GM19035 (cell line): ENCODE data around the gene TOMM34.
A peak's percentile ranks its signal among the peaks of the same experiment; 100 is the strongest.

ENCODE experiments used
- ATAC-seq: cut with Tn5 transposase; IDR thresholded peaks from one replicate; pipeline ENCODE4 v1.9.1; 2021; ENCODE audit not compliant: unreplicated experiment

The TOMM34 gene

DNA sequence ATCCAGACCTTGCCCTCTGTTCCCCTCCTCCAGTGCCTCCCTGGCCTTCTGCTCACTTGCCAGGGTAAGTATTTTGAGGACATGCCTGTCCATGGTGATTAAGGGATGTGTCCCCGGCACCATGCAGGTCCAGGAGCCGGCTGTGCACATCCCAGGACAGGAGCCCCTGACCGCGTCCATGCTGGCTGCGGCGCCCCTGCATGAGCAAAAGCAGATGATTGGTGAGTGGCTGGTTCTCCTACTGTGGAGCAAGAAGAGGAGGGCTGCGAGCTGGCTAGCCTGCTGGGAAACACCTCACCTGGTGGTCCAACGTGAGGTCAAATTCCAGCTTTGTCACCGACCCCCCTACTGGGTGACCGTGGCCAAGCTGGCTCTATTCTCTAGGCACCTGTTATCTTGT lies 23.7 kb downstream of the TOMM34 start:
- ATAC-seq = no peak

DNA sequence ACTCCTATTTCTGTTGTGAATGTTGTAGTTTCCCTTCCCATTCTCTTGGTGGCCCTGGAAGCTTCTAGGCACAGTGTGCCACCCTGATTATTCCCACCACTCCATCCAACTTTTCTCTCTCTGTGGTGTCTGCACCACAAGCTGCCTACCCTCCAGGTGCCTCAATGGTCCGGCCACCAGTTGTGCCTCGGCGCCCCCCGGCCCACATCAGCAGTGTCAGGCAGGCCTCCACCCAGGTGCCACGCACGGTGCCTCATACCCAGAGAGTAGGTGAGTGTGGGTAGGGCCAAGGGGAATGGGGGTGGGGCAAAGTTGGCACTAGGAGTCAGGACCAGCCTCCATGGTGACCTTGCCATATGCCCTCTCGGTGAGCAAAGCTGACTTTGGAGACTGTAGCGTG lies 27.3 kb downstream of the TOMM34 start:
- no peak for ATAC-seq

DNA sequence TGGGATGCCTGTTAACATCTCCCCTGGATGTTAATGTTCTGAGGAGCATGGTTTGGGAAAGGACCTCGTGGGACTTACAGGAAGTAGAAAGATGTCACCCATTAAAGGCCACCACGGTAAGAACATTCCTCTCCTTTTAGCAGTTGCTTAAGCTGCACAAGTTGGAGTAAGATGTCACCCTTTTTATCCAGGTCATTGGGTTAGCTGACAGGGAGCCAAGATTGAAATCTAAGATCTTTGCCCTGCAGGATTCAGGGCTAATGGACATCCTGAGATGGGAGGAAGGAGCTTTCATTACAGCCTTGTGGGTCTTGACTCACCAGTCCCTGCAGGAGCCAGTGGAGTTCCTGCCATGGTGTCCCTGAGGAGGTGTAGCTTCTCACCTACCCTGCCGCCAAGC lies 28.3 kb downstream of the TOMM34 start:
- no peak for ATAC-seq

DNA sequence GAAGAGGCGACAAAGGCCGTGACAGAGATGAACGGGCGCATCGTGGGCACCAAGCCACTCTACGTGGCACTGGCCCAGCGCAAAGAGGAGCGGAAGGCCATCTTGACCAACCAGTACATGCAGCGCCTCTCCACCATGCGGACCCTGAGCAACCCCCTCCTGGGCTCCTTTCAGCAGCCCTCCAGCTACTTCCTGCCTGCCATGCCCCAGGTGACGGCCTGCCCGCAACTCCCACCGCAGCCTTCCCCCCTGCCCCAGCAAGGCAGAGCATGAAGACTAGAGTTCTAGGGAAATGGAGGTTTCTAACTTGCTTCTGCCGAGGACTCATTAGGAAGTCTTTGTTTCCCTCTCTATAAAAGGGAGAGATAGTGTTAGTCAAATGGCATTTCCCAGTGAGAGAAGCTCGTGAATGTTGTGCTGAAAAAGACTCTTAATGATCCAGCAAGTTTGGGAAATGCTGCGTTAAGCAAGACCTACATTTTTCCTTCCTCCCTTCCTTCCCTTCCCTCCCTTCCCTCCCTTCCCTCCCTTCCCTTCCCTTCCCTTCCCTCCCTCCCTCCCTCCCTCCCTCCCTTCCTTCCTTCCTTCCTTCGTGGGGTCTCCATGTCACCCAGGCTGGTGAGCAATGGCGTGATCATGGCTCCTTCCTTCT lies 29.6 kb downstream of the TOMM34 start:
- ATAC-seq = no peak

DNA sequence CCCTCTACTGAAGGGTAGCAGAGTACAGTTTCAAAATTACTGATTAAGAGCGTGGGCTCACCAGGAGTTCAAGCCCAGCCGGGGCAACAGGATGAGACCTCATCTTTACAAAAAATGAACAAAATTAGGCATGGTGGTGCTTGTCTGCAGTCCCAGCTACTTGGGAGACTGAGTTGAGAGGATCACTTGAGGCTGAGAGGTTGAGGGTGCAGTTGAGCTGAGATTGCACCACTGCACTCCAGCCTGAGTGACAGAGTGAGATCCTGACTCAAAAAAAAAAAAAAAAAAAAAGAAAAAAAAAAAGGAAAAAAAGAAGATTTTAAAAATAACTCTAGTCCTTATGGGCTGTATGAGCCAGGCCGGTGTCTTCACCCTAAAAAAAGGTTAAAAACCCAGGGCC lies 31.6 kb downstream of the TOMM34 start:
- ATAC-seq = no peak

DNA sequence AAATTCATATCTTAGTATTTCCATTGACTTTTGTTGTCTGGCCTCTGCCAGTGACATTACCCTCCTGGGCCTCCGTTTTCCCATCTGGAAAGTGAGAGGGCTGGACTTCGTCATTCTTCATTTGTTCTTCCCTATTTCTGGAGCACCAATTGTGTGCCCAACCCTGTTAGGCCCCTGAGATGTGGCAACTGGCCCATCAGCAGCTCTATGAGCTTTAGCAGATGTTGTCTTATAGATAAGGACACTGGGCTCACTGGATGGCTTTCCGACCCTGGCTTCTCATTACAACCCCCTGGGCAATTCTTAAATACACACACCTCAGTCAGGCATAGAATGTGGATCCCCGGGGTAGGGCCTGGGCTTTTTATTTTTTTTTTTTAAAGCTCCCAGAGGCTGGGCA lies 35.7 kb downstream of the TOMM34 start:
- ATAC-seq = no peak

DNA sequence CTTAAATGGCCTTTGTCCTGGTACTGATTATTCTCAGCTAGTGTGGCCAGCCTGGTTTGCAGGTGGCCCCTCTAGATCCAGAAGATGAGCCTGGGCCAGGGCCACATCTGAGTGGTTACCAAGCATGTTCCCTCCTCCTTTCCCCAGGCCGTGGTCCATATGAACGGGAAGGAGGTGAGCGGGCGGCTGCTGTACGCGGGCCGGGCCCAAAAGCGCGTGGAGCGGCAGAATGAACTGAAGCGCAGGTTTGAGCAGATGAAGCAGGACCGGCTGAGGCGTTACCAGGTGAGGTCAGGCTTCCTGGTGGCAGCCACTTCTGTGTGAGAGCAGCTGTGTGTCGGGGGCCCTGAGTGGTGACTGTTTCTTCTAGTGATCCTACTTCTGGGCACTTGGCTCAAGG lies 38.8 kb downstream of the TOMM34 start:
- no peak for ATAC-seq

DNA sequence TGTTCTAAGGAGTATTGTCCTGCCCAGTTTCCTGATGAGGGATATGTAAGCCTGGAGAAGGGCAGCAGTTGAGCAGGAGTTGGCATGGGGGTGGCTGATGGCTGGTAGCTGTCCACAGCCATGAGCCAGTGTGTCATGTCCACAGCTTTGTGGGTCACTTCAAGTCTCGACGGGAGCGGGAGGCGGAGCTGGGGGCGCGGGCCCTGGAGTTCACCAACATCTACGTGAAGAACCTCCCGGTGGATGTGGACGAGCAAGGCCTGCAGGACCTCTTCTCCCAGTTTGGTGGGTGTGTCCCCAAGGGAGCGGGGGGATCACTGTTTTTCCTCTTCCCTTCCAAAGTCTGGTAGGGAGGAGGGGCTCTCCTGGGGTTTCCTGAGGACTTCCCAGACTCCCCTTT lies 41.4 kb downstream of the TOMM34 start:
- no peak for ATAC-seq

DNA sequence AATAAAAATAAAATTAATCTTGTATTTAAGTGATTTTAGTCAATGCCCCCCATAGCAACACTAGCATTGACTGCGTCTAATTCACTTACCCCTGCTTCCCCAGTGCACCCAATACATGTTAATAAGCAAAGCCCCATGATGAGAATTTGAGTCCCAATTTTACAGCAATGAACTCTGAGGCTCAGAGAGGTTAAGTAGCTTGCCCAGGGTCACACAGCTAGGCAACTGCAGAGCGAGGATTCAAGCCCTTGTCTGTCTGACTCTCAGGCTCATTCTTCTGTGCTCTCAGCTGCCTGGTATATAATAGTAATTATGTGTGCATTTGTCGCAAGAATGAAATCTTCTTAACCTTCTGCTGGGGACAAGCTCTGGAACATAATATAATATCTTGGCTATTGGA lies 41.9 kb downstream of the TOMM34 start:
- no peak for ATAC-seq

DNA sequence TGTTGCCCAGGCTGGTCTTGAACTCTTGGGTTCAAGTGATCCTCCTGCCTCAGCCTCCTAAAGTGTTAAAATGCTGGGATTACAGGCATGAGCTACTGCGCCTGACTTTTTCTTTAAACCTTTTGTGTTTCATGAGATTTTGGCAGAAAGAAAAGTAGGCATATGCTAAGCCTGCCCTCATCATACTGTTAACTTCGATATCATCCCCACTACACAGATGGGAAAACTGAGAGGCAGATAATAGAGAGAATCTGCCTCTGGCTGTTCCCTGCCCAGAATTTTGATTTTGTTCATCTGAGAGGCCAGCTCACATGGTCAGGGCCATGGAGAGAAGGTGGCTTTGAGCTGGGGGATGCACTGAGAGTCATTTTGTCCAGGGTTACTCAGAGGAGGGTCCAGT lies 42.8 kb downstream of the TOMM34 start:
- no peak for ATAC-seq

DNA sequence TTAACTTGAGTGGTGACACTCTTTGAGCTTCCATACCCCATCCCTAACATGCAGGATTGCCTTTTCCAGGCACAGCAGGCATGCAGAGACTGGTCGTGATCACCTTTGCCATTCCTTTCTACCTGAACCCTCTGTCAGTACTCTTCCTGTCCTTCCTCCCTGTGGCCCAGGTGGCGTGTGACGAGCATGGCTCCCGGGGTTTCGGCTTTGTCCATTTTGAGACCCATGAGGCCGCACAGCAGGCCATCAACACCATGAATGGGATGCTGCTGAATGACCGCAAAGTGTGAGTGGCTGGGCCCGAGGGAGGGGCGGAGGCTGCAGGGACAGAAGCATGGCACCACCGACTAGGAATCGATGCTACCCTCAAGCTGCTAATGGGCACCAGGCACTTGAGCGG lies 43.6 kb downstream of the TOMM34 start:
- ATAC-seq = no peak

DNA sequence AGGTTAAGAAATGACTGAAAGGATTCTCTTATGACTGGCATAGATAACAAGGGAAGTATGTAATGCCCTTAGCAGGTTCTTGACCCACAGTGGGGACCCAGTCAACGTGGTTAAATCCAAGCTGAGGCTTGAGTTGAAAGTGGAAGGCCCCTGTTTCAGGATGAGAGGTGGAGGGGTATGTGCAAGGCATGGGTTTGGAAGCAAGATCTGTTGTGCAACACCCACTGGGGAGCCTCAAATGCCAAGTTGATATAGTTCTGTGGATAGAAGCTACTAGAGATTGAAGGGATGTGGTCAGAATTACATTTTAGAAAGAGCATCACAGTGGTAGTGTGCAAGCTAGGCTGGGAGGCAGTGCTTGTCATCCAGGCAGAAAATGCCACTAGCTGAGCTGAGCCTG lies 45.3 kb downstream of the TOMM34 start:
- no peak for ATAC-seq

DNA sequence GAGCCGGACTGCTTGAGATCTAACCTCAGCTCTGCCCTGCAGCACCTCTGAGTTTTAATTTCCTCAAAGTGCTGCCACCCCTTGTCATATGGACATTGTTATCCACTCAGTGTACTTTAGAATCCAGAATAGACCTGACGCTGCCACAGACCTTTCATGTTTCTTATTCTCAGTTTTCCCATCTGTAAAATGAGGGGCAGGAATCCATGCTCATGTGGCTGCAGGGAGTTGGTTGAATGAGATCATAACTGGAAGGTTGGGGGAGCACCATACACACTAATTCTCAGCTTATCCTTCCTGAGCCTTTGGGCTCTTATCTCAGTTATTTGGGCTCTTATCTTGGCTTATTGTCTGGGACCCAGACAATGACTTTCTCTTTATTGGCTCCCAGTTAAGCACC lies 48.0 kb downstream of the TOMM34 start:
- ATAC-seq = no peak

DNA sequence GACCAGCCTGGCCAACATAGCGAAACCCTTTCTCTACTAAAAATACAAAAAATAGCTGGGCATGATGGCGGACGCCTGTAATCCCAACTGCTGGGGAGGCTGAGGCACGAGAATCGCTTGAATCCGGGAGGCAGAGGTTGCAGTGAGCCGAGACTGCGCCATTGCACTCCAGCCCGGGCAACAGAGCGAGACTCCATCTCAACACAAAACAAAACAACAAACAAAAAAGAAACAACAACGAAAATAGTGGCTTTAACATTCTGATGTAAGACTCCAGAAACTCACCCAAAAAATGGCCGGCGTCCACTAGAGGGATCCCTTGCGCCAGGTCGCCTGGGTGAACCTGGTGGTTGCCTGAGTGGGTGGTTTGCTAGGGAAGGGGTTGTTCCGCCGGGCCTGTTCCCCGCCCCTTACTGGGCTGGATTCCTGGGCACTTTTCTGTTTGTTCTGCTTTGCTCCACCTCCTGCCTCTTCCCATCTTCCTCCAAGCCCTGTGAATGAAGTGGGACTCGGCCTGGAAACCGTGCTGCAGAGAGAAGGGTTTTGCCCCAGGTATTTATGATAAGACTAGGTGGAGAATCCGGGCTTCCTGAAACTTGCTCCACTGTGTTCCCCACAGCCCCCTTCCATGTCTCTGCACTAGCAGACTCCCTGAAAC lies 48.8 kb downstream of the TOMM34 start:
- ATAC-seq = no peak

DNA sequence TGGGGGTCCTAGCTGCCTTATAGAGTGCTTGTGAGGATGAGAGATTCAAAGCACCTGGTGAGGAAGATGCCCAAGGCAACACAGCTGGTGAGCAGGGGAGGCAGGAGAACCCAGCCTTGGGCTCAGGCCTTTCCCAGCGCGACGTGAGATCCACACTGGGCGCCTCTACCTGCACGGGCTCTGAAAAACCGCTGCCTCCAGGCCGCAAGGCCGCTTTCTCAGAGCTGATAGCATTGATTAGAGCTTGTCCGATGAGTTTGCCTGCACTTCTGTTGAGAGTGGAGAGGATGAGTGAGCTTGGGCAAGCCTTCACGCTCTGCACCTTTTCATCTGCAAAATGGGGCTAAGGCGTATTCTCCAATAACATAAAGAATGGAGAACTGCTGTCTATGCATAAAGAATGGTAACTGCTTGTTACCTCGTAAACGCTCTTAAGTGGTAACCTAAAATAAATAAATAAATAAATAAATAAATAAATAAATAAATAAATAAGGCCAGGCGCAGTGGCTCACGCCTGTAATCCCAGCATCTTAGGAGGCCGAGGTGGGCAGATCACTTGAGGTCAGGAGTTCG lies 49.4 kb downstream of the TOMM34 start:
- ATAC-seq = no peak

DNA sequence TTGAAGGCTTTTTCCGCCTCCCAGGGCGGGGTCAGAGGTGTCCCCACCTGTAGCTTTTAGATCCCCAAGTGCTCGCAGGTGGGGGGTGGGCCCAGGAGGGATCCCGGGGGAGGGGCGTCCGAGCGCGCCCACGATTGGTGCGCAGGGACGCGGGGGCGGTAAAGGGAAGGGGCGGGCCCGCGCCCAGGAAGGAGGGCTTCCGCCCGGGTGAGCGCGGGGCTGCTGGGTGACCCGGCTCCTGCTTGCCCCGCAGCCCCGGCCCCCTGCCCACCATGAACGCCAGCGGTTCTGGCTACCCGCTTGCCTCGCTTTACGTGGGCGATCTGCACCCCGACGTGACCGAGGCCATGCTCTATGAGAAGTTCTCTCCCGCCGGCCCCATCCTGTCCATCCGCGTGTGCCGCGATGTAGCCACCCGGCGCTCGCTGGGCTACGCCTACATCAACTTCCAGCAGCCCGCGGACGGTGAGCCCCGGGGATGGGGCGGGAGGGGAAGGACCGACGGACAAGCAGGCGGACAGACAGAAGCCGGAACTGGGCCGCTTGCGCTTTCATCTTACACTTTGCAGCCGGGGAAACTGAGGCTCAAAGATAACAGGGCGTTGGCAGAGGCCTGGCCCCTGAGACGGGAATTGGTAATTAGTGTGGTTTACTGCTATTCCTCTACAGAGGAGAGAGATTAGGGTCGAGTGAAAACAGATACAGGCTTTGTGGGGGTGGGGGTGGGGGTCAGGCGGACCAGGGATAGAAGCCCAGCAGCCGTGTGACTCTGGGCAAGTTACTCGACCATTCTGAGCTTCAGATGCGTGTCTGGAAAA lies 50.1 kb downstream of the TOMM34 start, which contains the start of gene PABPC1L:
PABPC1L (plus strand) TSS at position 189 of the 818 bp plus-strand sequence; CDS start at position 273, 84 bp downstream.
- ATAC-seq = peak; percentile 68

DNA sequence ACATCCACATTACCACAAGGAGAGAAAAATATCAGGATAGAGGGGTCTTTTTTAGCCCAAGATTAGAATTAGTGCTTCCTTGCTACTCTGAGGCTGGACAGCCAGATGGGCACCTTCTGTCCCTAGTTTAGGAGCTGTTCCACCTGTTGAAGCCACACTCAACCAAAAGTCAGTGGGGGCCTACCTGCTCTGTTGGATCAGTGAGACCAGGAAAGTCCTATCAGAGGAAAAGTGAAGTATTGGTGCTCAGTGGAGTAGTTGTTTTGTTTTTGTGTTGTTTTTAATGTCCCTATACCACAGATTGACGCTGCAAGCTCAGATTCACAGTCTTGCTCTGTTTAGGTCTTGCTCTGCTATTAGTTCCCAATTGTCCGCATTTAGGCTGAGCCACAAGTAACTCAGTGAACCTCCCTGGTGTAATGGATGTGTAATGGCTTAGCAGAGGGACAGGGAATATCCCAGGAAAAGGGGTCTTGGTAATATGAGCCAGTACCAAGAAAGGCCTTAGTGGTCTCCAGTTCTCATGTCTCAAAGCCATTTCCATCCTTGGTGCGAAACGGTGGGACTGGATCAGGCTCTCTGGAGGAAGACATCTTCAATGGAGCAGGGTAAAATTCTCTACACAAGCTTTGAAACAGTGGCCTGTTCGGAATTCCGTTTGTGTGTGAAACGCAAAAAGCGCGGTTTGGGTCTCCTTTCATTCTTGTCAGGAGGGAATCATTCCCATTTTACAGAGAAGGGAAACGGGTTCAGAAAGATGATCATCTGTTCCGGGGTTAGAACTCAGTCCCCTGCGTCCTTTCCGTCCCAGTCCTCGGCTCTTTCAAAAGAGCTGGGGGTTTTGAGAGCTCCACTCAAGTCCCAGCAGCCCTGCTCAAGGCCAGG lies 51.0 kb downstream of the TOMM34 start:
- no peak for ATAC-seq

DNA sequence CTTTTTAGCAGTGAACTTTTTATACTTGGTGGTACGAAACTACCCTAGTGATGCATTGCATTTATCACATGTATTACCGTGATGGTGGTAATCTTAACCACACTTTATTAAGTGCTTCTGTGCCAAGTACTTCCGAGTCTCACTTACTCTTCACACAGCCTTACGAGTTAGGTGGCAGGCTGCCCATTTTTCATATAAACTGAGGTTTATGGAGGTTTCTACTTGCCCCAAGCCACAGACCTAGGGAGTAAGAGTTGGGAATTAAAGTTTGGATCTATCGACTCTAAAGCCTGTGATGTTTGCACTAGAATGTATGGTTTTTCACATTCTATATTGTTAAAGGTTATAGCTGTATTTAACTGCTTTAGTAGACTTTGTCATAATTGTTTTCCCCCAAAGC lies 55.8 kb downstream of the TOMM34 start:
- ATAC-seq = no peak

DNA sequence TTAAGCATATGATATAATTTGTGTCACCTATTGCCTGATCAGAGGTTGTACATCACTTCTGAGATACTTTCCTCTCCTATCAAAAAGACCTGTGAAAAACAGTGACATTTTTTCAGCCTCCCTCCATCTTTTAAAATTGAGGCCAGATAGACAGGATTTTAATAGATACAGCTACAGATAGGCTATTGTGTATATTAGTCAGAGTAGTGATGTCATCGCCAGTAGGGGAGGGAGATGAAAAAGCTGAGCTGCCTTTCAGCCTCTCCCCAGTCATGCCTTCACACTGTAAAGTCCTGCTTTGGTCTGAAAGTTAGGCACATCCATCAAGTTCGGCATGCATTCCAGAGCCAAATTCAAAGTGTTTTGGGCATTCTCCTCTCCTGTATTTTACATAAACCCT lies 58.2 kb downstream of the TOMM34 start:
- ATAC-seq = no peak

DNA sequence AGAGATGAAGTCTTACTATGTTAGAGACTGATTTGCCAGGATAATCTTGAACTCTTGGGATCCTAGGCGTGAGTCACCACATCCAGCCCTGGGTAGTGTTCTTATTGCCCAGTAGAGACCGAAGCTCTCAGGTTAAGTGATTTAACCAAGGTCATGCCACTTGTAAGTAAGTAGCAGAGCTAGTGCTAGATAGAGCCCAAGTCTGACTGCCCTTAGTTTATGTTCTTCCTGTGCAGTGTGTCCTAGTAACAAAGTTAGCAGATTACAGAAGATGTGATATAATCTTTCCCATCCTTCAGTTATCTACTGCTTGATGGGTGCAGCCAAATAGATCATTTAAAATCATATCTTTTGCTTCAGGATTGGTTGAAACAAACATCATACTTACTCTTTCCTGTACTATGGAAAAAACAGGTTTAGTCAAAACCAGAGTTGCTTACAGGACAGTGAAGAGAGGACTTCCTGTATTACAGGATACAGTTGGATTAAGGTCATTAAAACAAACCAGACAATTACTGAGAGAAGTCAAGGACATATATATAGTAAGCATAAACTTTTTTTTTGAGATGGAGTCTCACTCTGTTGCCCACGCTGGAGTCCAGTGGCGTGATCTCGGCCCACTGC lies 59.9 kb downstream of the TOMM34 start:
- ATAC-seq = no peak
